Ishikawa (cell line): ENCODE measurements around the gene CDX2.

ENCODE experiments used
- CEBPB ChIP-seq: IDR thresholded peaks from 2 replicates; pipeline ENCODE4 v1.6.1; 2012
- CREB1 ChIP-seq: IDR thresholded peaks from 2 replicates; pipeline ENCODE4 v1.6.1; 2012; ENCODE audit warnings: low read depth
- EGR1 ChIP-seq: IDR thresholded peaks from 2 replicates; pipeline ENCODE4 v1.6.1; 2012
- EP300 ChIP-seq: IDR thresholded peaks from 2 replicates; pipeline ENCODE4 v1.6.1; 2012; ENCODE audit warnings: borderline replicate concordance
- FOXM1 ChIP-seq: IDR thresholded peaks from 2 replicates; pipeline ENCODE4 v1.6.1; 2012; ENCODE audit warnings: low read depth, borderline replicate concordance
- MAX ChIP-seq: IDR thresholded peaks from 2 replicates; pipeline ENCODE4 v1.6.1; 2012
- NFIC ChIP-seq: IDR thresholded peaks from 2 replicates; pipeline ENCODE4 v1.6.1; 2012
- RAD21 ChIP-seq: IDR thresholded peaks from 2 replicates; pipeline ENCODE4 v1.6.1; 2012; ENCODE audit warnings: low read depth
- REST ChIP-seq: IDR thresholded peaks from 2 replicates; pipeline ENCODE4 v1.6.1; 2012; ENCODE audit warnings: low read depth, mild to moderate bottlenecking
- TAF1 ChIP-seq: IDR thresholded peaks from 2 replicates; pipeline ENCODE4 v1.6.1; 2012; ENCODE audit warnings: low read depth, mild to moderate bottlenecking
- TCF12 ChIP-seq: IDR thresholded peaks from 2 replicates; pipeline ENCODE4 v1.6.1; 2012; ENCODE audit warnings: low read depth
- TEAD4 ChIP-seq: IDR thresholded peaks from 2 replicates; pipeline ENCODE4 v1.6.1; 2012
- USF1 ChIP-seq: IDR thresholded peaks from 2 replicates; pipeline ENCODE4 v1.6.1; 2012
- YY1 ChIP-seq: IDR thresholded peaks from 2 replicates; pipeline ENCODE4 v1.6.1; 2012; ENCODE audit warnings: low read depth
- ZBTB7A ChIP-seq: IDR thresholded peaks from 2 replicates; pipeline ENCODE4 v1.6.1; 2012; ENCODE audit warnings: low read depth

CDX2 gene

GRCh38 chr13:27978301-27978968 lies 9.3 kb upstream of the CDX2 start:
- no peak for TF ChIP-seq TEAD4
- TF ChIP-seq TCF12, result no peak
- no peak for TF ChIP-seq ZBTB7A
- TF ChIP-seq YY1, result no peak
- TF ChIP-seq USF1, result no peak

GRCh38 chr13:27977476-27978300 lies 8.6 kb upstream of the CDX2 start:
- TF ChIP-seq EP300 (no peak), EGR1 (no peak), TAF1 (no peak), REST (no peak)

GRCh38 chr13:27976362-27977091 lies 7.4 kb upstream of the CDX2 start:
- TF ChIP-seq CEBPB, result no peak
- no peak for TF ChIP-seq NFIC
- no peak for TF ChIP-seq TCF12
- no peak for TF ChIP-seq FOXM1
- no peak for TF ChIP-seq YY1
- no peak for TF ChIP-seq EGR1
- TF ChIP-seq TEAD4, result no peak
- TF ChIP-seq RAD21, result no peak
- TF ChIP-seq CREB1, result no peak
- no peak for TF ChIP-seq EP300
- TF ChIP-seq REST, result no peak
- no peak for TF ChIP-seq TAF1
- TF ChIP-seq MAX, result no peak

GRCh38 chr13:27975564-27976361 lies 6.6 kb upstream of the CDX2 start:
- TF ChIP-seq CREB1, result no peak
- no peak for TF ChIP-seq ZBTB7A
- no peak for TF ChIP-seq NFIC
- no peak for TF ChIP-seq FOXM1
- no peak for TF ChIP-seq TEAD4
- no peak for TF ChIP-seq CEBPB
- TF ChIP-seq MAX, result no peak
- no peak for TF ChIP-seq USF1
- TF ChIP-seq YY1, result no peak

GRCh38 chr13:27973961-27974662 lies 5.0 kb upstream of the CDX2 start:
- TF ChIP-seq YY1 (no peak), MAX (no peak), CREB1 (no peak), RAD21 (no peak), TAF1 (no peak), TCF12 (no peak), TEAD4 (no peak), EP300 (no peak), ZBTB7A (no peak), FOXM1 (no peak), EGR1 (no peak), REST (no peak), NFIC (no peak), USF1 (no peak), CEBPB (no peak)
